H9 (cell line): ENCODE results near the gene EXOC3. TPM values are rescaled to one million over a fixed set of nuclear protein-coding genes. Genes with fewer than 3 reads are reported as not detected.

ENCODE experiments used
- DNase-seq: peaks from one replicate; pipeline ENCODE4 v3.0.0-alpha.2; 2017
- H2AFZ ChIP-seq: one replicate; pipeline ENCODE4 v1.6.1; 2013; ENCODE audit warnings: mild to moderate bottlenecking, low read length, control low read depth, moderate library complexity
- H2AK5ac ChIP-seq: 2 replicates; pipeline ENCODE4 v1.6.1; 2013; ENCODE audit warnings: low read length, control low read depth, mixed read lengths; ENCODE audit not compliant: insufficient read length
- H2BK120ac ChIP-seq: one replicate; pipeline ENCODE4 v1.6.1; 2013; ENCODE audit warnings: low read depth, mild to moderate bottlenecking, low read length, control low read depth, inconsistent platforms; ENCODE audit not compliant: poor library complexity, severe bottlenecking
- H2BK12ac ChIP-seq: 2 replicates; pipeline ENCODE4 v1.6.1; 2013; ENCODE audit warnings: low read length, control low read depth, mixed read lengths, low read depth; ENCODE audit not compliant: insufficient read length
- H2BK15ac ChIP-seq: 2 replicates; pipeline ENCODE4 v1.6.1; 2013; ENCODE audit warnings: low read depth, low read length, control low read depth
- H2BK20ac ChIP-seq: one replicate; pipeline ENCODE4 v1.6.1; 2013; ENCODE audit warnings: low read depth, mild to moderate bottlenecking, low read length, control low read depth, inconsistent platforms; ENCODE audit not compliant: poor library complexity, severe bottlenecking
- H2BK5ac ChIP-seq: 2 replicates; pipeline ENCODE4 v1.6.1; 2013; ENCODE audit warnings: low read length, control low read depth, mixed read lengths; ENCODE audit not compliant: insufficient read length
- H3K14ac ChIP-seq: 2 replicates; pipeline ENCODE4 v1.6.1; 2013; ENCODE audit warnings: low read length, control low read depth; ENCODE audit not compliant: insufficient read depth
- H3K18ac ChIP-seq: 2 replicates; pipeline ENCODE4 v1.6.1; 2013; ENCODE audit warnings: low read depth, mild to moderate bottlenecking, mixed read lengths, low read length, control low read depth; ENCODE audit not compliant: insufficient read length
- H3K23ac ChIP-seq: 2 replicates; pipeline ENCODE4 v1.6.1; 2013; ENCODE audit warnings: low read length, control low read depth, mixed read lengths, low read depth; ENCODE audit not compliant: insufficient read length
- H3K23me2 ChIP-seq: 2 replicates; pipeline ENCODE4 v1.6.1; 2013; ENCODE audit warnings: low read depth, mild to moderate bottlenecking, mixed read lengths, low read length, control low read depth; ENCODE audit not compliant: insufficient read length, poor library complexity, severe bottlenecking
- H3K27ac ChIP-seq: 2 replicates; pipeline ENCODE4 v1.5.1; 2013; ENCODE audit warnings: low read length, control low read depth, mixed read lengths, low read depth; ENCODE audit not compliant: insufficient read length
- H3K27me3 ChIP-seq: 2 replicates; pipeline ENCODE4 v1.6.1; 2013; ENCODE audit warnings: low read length, control low read depth, inconsistent platforms; ENCODE audit not compliant: insufficient read depth
- H3K4ac ChIP-seq: 2 replicates; pipeline ENCODE4 v1.6.1; 2013; ENCODE audit warnings: low read depth, mild to moderate bottlenecking, control low read depth, inconsistent platforms, low read length, moderate library complexity
- H3K4me1 ChIP-seq: 2 replicates; pipeline ENCODE4 v1.6.1; 2013; ENCODE audit warnings: low read length, control low read depth, inconsistent platforms; ENCODE audit not compliant: insufficient read depth
- H3K4me2 ChIP-seq: 2 replicates; pipeline ENCODE4 v1.6.1; 2013; ENCODE audit warnings: low read length, control low read depth, mixed read lengths; ENCODE audit not compliant: insufficient read length, insufficient read depth
- H3K56ac ChIP-seq: 2 replicates; pipeline ENCODE4 v1.6.1; 2013; ENCODE audit warnings: low read depth, mild to moderate bottlenecking, mixed read lengths, low read length, control low read depth; ENCODE audit not compliant: insufficient read length
- H3K79me1 ChIP-seq: 2 replicates; pipeline ENCODE4 v1.6.1; 2013; ENCODE audit warnings: low read depth, mild to moderate bottlenecking, moderate library complexity, low read length, control low read depth, inconsistent platforms; ENCODE audit not compliant: insufficient read depth, poor library complexity, severe bottlenecking
- H3K79me2 ChIP-seq: 2 replicates; pipeline ENCODE4 v1.6.1; 2013; ENCODE audit warnings: low read length, control low read depth, inconsistent platforms; ENCODE audit not compliant: insufficient read depth
- H3K9ac ChIP-seq: 2 replicates; pipeline ENCODE4 v1.6.1; 2013; ENCODE audit warnings: low read length, control low read depth, mixed read lengths; ENCODE audit not compliant: insufficient read length; ENCODE audit errors: extremely low read depth
- H3K9me3 ChIP-seq: one replicate; pipeline ENCODE4 v1.6.1; 2013; ENCODE audit warnings: low read depth, low read length, inconsistent platforms; ENCODE audit not compliant: control insufficient read depth
- H3T11ph ChIP-seq: one replicate; pipeline ENCODE4 v1.6.1; 2013; ENCODE audit warnings: mild to moderate bottlenecking, low read length, control low read depth, inconsistent platforms
- H4K20me1 ChIP-seq: one replicate; pipeline ENCODE4 v1.6.1; 2013; ENCODE audit not compliant: control insufficient read depth, insufficient read length, insufficient read depth
- H4K5ac ChIP-seq: 2 replicates; pipeline ENCODE4 v1.6.1; 2013; ENCODE audit warnings: low read depth, mild to moderate bottlenecking, mixed read lengths, low read length, control low read depth; ENCODE audit not compliant: insufficient read length
- H4K8ac ChIP-seq: replicated peaks from 2 replicates; pipeline ENCODE4 v1.6.1; 2013; ENCODE audit warnings: low read length, control low read depth, mixed read lengths, low read depth; ENCODE audit not compliant: insufficient read length
- H4K91ac ChIP-seq: 2 replicates; pipeline ENCODE4 v1.6.1; 2013; ENCODE audit warnings: low read depth, mild to moderate bottlenecking, moderate library complexity, mixed read lengths, low read length, control low read depth; ENCODE audit not compliant: insufficient read length
- H3K27ac Mint-ChIP-seq, 3 experiments: 2 replicates in 2 of 3; 3 replicates in 1 of 3; pipeline ENCODE4 v1.8.0; 2020 to 2021; ENCODE audit warnings: mixed read lengths in 3 of 3, mild to moderate bottlenecking in 1 of 3, moderate library complexity in 1 of 3
- H3K27me3 Mint-ChIP-seq: 2 replicates; pipeline ENCODE4 v1.8.0; 2021; ENCODE audit warnings: low read depth, mild to moderate bottlenecking, moderate library complexity, mixed read lengths
- H3K36me3 Mint-ChIP-seq, 3 experiments: 2 replicates in 2 of 3; 3 replicates in 1 of 3; pipeline ENCODE4 v1.8.0; 2020 to 2021; ENCODE audit warnings: low read depth in 3 of 3, mixed read lengths in 3 of 3; ENCODE audit not compliant: insufficient read depth in 1 of 3
- H3K4me1 Mint-ChIP-seq, 2 experiments: 2 replicates each; pipeline ENCODE4 v1.8.0; 2020; ENCODE audit warnings: mixed read lengths in 2 of 2
- H3K4me3 Mint-ChIP-seq, 2 experiments: 2 replicates in 1 of 2; 3 replicates in 1 of 2; pipeline ENCODE4 v1.8.0; 2020 to 2021; ENCODE audit warnings: mild to moderate bottlenecking in 2 of 2, mixed read lengths in 2 of 2, moderate library complexity in 1 of 2
- H3K9me3 Mint-ChIP-seq, 2 experiments: 2 replicates in 1 of 2; 3 replicates in 1 of 2; pipeline ENCODE4 v1.8.0; 2020; ENCODE audit warnings: mild to moderate bottlenecking in 2 of 2, mixed read lengths in 2 of 2, moderate library complexity in 1 of 2
- CTCF ChIP-seq: fragments of 200-600 bp; sonication (generic); conservative IDR thresholded peaks from 3 replicates; pipeline ENCODE4 v1.8.0; 2021; ENCODE audit warnings: antibody characterized with exemption, mild to moderate bottlenecking
- WGBS: extraction: QIAGEN DNeasy Blood & Tissue Kit; methylation state at CpG from one replicate; pipeline ENCODE4 v1.1.7; 2013; ENCODE audit warnings: missing lambda C conversion rate, low lambda C conversion rate, mixed read lengths; ENCODE audit not compliant: insufficient read length; ENCODE audit errors: extremely low coverage; 5-methylcytosine and 5-hydroxymethylcytosine counted together
- total RNA-seq: library from RNA; stranded (reverse); gene quantifications from 2 replicates; pipeline ENCODE4 v1.2.1, GENCODE V29; 2021

EXOC3 gene
- total RNA-seq, 1 experiment from 2014 or later: 36.7 TPM

- Histone ChIP-seq H3K4me2 (no peak overlapping the region), H3K27me3 (peaks cover 39% of the 10 kb centered on the region; the same call in 1 of the 2 replicates), H3T11ph (no peak overlapping the region), H2BK120ac (no peak overlapping the region), H3K14ac (no peak overlapping the region), H2AFZ (no peak overlapping the region), H2BK5ac (no peak overlapping the region), H2BK20ac (no peak overlapping the region), H3K4ac (no peak overlapping the region), H2BK15ac (no peak overlapping the region), H3K23me2 (no peaks in the 10 kb centered on the region), H4K20me1 (no peaks in the 10 kb centered on the region), H3K4me1 (no peaks in the 10 kb centered on the region; the same call in 1 of the 2 replicates), H3K18ac (no peak overlapping the region), H4K91ac (no peak overlapping the region), H3K79me1 (no peaks in the 10 kb centered on the region), H3K27ac (no peak overlapping the region), H3K23ac (no peak overlapping the region), H3K9ac (no peak overlapping the region), H4K5ac (no peak overlapping the region), H2AK5ac (no peak overlapping the region), H4K8ac (no peak overlapping the region), H3K79me2 (no peaks in the 10 kb centered on the region), H3K56ac (no peak overlapping the region), H3K9me3 (no peaks in the 10 kb centered on the region), H2BK12ac (no peak overlapping the region)
- no peak for DNase-seq
- Mint-ChIP-seq H3K27me3 (peaks cover 56% of the 10 kb centered on the region), H3K4me3 (no peak overlapping the region), H3K4me1 (peaks cover 9 to 21% of the 10 kb centered on the region in 2 experiments), H3K36me3 (no peaks in the 10 kb centered on the region; a peak in 1 of 7 replicates), H3K27ac (no peak overlapping the region), H3K9me3 (no peaks in the 10 kb centered on the region; a peak in 2 of 5 replicates)
- TF ChIP-seq CTCF: no peak
- no CpG with 5 or more reads among the region's 26 CpGs for WGBS
Measured at GRCh38 chr5:493119-493701, 50.2 kb downstream of the EXOC3 start.
